WERI-Rb-1 (cell line): Measurements from ENCODE around the gene CELA2B.
"Not testable (repeated sequence)": the region's sequence is repeated elsewhere in the genome, so short reads cannot be mapped to it uniquely, and the experiment has no call there.

Experiments
- DNase-seq: peaks from one replicate; pipeline ENCODE4 v3.0.0-alpha.2; 2020
- H3K27ac ChIP-seq: fragments of 250-450 bp; sonication (Bioruptor Pico); 2 replicates; pipeline ENCODE4 v1.5.1; 2020; ENCODE audit warnings: mild to moderate bottlenecking, moderate library complexity
- H3K27me3 ChIP-seq: fragments of 250-450 bp; sonication (Bioruptor Pico); 2 replicates; pipeline ENCODE4 v1.5.1; 2021; ENCODE audit warnings: mild to moderate bottlenecking, low read depth, moderate library complexity; ENCODE audit not compliant: insufficient read depth, severe bottlenecking
- H3K36me3 ChIP-seq: fragments of 250-450 bp; sonication (Bioruptor Pico); 2 replicates; pipeline ENCODE4 v1.5.1; 2020; ENCODE audit warnings: mild to moderate bottlenecking, moderate library complexity
- H3K4me3 ChIP-seq: 2 replicates; pipeline ENCODE4 v1.5.1; 2011; ENCODE audit warnings: low read depth, mild to moderate bottlenecking, control low read depth, low read length
- H3K9me3 ChIP-seq: fragments of 250-450 bp; sonication (Bioruptor Pico); 2 replicates; pipeline ENCODE4 v1.5.1; 2021; ENCODE audit warnings: mild to moderate bottlenecking, moderate library complexity; ENCODE audit not compliant: severe bottlenecking
- TF ChIP-seq, protein P1 (sequence below): IDR thresholded peaks from 2 replicates; pipeline ENCODE4 v1.5.1; 2011; ENCODE audit warnings: low read depth, mild to moderate bottlenecking, control low read depth, inconsistent platforms, low read length

Gene CELA2B

DNA sequence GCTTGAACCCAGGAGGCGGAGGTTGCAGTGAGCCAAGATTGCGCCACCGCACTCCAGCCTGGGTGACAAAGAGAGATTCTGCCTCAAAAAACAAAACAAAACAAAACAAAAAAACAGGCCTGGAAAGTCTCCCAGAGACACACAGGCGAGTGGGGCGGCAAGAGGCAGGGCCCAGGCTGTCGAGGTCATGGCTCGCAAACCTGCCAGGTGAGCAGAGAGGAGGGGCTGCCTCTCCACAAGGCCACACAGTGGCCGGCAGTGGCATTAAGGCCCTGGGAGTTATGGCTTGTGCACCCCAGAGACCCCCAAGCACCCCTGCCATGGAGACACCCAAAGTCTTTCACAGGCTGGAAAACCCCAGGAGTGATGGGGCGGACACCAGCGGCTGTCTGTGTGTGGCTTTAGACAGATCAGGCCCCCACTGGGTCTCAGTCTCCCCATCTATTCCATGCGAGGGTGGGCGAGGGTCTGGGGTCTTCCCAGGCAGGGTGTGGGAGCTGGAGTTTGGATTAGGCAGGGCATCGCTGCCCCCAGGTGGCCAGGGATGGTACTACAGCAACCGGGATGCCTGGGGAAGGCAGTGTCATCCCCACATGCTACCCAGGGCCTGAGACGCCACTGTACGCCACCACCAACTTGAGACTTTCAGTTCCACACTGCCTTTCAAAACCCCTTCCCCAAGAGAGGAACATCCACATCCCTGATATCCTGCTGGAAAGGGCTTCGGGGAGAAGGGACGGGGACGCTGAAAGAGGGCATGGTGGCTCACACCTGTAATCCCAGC is 44.9 kb upstream of the CELA2B start:
- DNase-seq: peak; percentile 82
- no peak overlapping the region for H3K4me3 ChIP-seq
- H3K27me3 ChIP-seq: no peaks in the 10 kb centered on the region
- H3K9me3 ChIP-seq: no peaks in the 10 kb centered on the region
- H3K27ac ChIP-seq: peak overlapping the region; percentile 93
- TF ChIP-seq, protein P1, sequence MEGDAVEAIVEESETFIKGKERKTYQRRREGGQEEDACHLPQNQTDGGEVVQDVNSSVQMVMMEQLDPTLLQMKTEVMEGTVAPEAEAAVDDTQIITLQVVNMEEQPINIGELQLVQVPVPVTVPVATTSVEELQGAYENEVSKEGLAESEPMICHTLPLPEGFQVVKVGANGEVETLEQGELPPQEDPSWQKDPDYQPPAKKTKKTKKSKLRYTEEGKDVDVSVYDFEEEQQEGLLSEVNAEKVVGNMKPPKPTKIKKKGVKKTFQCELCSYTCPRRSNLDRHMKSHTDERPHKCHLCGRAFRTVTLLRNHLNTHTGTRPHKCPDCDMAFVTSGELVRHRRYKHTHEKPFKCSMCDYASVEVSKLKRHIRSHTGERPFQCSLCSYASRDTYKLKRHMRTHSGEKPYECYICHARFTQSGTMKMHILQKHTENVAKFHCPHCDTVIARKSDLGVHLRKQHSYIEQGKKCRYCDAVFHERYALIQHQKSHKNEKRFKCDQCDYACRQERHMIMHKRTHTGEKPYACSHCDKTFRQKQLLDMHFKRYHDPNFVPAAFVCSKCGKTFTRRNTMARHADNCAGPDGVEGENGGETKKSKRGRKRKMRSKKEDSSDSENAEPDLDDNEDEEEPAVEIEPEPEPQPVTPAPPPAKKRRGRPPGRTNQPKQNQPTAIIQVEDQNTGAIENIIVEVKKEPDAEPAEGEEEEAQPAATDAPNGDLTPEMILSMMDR: peak; percentile 96
- H3K36me3 ChIP-seq: peaks cover 60% of the 10 kb centered on the region

DNA sequence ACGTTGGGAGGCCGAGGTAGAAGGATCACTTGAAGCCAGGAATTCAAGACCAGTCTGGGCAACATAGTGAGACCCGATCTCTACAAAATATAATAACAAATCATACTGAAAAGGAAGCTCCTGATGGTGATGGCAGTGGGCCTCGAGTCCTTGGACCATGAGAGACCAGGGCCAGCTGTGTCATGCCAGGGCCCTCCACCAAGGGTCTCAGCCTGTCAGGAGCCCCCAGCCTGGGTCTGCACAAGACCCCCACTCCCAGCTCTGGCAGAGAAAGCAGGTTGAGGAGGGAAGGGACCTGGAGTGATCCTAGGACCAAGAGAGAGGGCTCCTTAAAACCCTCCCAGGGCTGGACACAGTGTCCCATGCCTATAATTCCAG is 44.3 kb upstream of the CELA2B start:
- Histone ChIP-seq H3K9me3 (no peaks in the 10 kb centered on the region), H3K4me3 (no peak overlapping the region), H3K27me3 (no peaks in the 10 kb centered on the region), H3K27ac (peak overlapping the region; percentile 93), H3K36me3 (peaks cover 54% of the 10 kb centered on the region)
- DNase-seq: no peak
- TF ChIP-seq, protein P1: no peak

DNA sequence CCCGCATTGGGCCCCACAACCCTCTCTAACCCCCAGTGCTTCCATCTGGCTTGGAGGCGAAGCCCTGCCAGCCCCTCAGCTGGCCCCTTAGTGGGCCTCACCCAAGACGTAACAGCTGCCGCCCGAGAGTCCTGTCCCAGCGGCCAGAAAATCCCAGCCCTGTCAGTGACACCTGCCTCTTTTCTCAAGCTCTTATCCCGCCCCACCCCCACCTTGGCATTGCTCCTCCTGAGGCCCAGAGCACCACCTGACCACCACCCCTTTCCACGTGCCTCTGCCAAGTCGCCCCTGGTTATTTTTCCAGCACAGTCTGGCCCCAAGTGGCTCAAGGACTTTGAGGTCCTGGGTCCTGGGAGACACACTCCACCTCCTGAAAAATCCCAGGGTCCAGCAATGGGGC is 43.6 kb upstream of the CELA2B start:
- Histone ChIP-seq H3K4me3 (no peak overlapping the region), H3K9me3 (no peaks in the 10 kb centered on the region), H3K27ac (peak overlapping the region; percentile 93), H3K36me3 (peaks cover 46% of the 10 kb centered on the region), H3K27me3 (no peaks in the 10 kb centered on the region)
- peak; percentile 94 for DNase-seq
- TF ChIP-seq, protein P1: no peak

DNA sequence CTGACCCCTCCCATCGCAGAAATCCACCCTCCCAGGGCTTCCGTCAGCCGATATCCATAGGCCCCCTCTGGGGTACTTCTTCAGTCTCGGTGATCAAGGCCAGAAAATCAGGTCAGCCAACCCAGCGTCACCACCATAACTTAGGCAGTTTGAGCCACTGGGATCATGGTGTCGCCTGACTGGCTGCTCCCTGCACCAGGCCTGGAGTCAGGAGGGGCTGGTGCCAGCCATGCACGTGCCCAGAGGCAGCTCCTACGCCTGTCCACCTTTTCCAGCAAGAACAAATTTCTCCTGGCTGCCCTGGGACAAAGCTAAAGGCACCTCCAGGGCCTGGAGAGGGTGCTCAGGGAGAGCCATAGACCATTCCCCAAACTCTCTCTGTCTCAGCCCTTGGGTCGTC is 42.4 kb upstream of the CELA2B start:
- no peaks in the 10 kb centered on the region for H3K9me3 ChIP-seq
- no peak overlapping the region for H3K4me3 ChIP-seq
- no peak for DNase-seq
- H3K27ac ChIP-seq: peak overlapping the region; percentile 93
- TF ChIP-seq, protein P1: no peak
- peaks cover 35% of the 10 kb centered on the region for H3K36me3 ChIP-seq
- H3K27me3 ChIP-seq: no peaks in the 10 kb centered on the region

DNA sequence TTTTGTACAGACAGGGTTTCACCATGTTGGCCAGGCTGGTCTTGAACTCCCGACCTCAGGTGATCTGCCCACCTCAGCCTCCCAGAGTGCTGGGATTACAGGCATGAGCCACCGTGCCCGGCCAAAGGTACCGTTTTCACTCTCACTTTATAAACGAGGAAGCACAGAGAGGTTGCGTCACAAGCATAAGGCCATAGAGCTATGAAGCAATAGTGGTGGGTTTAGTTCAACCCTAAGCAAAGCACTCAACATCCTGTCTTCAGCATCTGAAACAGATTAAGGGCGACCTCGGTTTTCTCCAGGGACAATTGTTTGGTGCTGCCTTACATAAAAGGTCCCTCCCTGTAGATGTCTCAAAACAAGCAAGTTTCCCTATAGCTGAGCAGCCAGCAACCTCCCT is 41.2 kb upstream of the CELA2B start:
- not testable (repeated sequence) for DNase-seq, H3K27ac ChIP-seq, H3K9me3 ChIP-seq, H3K4me3 ChIP-seq, H3K27me3 ChIP-seq
- peaks cover 22% of the 10 kb centered on the region for H3K36me3 ChIP-seq

DNA sequence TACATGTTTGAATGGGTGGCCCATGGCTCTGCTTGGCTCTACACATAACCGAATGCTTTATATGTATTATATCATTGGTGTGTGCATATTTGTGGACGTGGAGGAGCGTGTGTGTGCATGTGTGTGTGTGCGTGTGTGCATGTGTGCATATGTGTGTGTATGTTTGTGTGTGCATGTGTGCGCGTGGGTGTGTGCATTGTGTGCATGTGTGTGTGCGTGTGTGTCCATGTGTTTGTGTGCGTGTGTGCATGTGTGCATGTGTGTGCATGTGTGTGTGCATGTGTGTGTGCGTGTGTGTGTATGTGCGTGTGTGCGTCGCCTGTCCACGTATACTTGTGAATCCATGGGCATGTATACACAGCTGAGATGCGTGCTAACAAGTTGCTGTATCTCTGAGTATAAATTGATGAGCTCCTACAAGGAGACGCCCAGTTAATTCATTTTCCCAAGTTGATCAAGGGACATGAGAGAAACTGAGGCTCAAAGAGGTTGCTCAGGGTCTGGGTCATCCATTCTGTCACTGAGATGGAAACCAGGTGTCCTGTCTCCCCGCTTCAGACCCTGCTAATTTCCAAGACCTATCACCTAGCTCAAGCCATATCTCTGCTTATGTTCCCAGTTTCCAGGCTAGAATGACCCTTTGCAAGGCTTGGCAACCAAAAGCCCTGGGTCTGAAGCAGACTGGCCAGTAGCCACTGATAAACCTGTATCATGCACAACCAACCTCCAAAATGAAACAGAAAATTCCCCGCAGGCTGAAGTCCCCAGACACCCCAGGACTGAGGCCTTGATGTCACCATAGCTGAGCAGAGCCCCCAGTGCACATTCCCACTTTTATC is 40.4 kb upstream of the CELA2B start:
- no peak overlapping the region for H3K4me3 ChIP-seq
- TF ChIP-seq, protein P1: no peak
- no peak for DNase-seq
- H3K27ac ChIP-seq: no peak overlapping the region
- peaks cover 18% of the 10 kb centered on the region for H3K36me3 ChIP-seq
- H3K9me3 ChIP-seq: no peaks in the 10 kb centered on the region
- H3K27me3 ChIP-seq: no peaks in the 10 kb centered on the region
